ENCODE results near the gene MGLL.

MGLL gene

DNA sequence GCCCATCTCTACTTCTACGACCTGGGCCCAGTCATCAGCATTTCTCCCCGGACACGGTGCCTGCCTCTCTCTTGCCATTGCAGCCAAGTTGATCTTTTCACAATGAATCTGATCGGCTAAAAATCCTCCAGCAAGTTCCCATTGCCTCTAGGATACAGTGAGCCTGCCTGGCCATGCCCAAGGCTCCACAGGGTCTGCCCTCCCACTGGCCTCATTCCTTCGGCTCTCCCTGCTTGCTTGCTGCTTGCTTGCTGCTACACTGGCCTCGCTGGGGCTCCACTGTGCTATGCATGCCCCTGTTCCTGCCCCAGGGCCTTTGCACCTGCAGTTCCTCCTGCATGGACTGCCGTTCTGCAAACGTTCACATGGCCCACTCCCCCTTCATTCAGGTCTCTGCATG, 147.5 kb downstream of the MGLL start:
- DNase-seq (ENCODE audit: low read depth) = no peak
- TF ChIP-seq, protein P1, sequence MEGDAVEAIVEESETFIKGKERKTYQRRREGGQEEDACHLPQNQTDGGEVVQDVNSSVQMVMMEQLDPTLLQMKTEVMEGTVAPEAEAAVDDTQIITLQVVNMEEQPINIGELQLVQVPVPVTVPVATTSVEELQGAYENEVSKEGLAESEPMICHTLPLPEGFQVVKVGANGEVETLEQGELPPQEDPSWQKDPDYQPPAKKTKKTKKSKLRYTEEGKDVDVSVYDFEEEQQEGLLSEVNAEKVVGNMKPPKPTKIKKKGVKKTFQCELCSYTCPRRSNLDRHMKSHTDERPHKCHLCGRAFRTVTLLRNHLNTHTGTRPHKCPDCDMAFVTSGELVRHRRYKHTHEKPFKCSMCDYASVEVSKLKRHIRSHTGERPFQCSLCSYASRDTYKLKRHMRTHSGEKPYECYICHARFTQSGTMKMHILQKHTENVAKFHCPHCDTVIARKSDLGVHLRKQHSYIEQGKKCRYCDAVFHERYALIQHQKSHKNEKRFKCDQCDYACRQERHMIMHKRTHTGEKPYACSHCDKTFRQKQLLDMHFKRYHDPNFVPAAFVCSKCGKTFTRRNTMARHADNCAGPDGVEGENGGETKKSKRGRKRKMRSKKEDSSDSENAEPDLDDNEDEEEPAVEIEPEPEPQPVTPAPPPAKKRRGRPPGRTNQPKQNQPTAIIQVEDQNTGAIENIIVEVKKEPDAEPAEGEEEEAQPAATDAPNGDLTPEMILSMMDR (IDR thresholded peaks at IDR 0.05; ENCODE audit: control insufficient read depth, extremely low read depth, insufficient read depth) = no peak
- no peak overlapping the region for H3K4me3 ChIP-seq (ENCODE audit: low read depth, low read length)

DNA sequence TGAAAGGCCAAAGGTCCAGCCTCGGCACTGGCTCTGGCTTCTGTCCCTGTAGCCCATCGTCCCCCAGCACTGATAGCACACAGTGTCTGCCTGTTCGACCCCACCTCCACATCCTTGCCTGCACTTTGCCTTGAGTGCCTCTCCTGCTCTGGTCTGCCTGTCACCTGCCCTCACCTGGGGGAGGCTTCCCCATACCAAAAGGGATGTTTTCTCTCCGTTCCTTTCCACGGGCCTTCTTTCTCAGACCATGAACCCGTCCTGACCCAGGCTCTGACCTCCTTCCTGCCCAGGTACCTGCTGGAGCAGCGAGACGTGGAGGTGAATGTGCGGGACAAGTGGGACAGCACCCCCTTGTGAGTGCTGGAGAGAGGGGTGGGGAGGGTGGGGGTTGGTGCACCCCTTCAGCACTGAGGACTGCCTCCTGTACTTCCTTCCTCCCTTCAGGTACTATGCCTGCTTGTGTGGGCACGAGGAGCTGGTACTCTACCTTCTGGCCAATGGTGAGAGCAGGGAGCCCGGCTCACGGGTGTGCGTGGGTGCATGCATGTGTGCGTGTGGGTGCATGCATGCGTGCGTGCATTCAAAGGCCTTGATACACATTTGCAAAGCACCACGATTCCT, 148.1 kb downstream of the MGLL start:
- H3K4me3 ChIP-seq (ENCODE audit: low read depth, low read length) = no peak overlapping the region
- no peak for DNase-seq (ENCODE audit: low read depth)
- TF ChIP-seq, protein P1 (IDR thresholded peaks at IDR 0.05; ENCODE audit: control insufficient read depth, extremely low read depth, insufficient read depth) = no peak

DNA sequence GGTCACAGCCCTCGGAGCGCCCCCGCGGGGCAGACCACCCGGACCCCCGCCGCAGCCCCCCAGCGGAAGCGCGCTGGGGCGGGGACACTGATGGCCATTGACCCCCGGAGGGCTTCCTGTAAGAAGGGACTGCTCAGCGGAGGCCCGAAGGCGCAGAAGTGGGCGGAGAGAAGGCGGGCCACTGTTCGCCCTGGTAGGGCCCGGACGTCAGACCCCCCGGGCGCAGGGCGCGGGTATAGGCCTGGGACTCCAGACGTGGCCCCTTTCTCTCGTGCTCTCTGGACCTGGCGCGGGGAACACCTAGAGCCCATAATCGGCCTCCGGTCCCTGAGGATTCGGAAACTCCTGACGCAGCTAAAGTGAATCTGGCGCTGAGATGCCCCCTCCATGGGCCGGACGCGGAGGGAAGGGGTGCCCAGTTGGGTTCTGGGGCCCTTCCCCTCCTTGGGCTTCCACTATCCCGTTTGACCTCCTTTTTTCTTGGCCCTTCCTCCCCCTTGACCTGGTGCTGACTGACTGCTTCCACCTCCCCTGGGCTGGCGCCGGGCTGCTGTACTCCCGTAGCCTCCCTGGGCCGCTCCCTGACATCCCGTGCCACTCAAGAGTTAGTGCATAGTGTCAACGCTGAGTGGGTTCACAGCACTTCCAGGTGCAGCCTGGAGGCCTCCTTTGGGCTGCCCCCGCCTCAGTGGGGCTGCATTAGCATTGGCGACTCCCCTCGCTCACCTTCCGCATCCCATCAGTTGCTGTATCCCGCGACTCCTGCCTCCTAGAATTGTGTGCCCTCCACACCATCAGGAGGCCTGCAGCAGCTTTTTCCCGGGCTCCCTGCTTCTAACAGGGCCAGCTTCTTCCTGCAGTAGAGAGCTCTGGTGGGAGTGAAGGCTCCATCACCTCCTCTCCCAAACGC, 148.9 kb downstream of the MGLL start:
- H3K4me3 ChIP-seq (ENCODE audit: low read depth, low read length) = peak overlapping the region; percentile 64
- DNase-seq (ENCODE audit: low read depth) = no peak
- TF ChIP-seq, protein P1 (IDR thresholded peaks at IDR 0.05; ENCODE audit: control insufficient read depth, extremely low read depth, insufficient read depth) = no peak

DNA sequence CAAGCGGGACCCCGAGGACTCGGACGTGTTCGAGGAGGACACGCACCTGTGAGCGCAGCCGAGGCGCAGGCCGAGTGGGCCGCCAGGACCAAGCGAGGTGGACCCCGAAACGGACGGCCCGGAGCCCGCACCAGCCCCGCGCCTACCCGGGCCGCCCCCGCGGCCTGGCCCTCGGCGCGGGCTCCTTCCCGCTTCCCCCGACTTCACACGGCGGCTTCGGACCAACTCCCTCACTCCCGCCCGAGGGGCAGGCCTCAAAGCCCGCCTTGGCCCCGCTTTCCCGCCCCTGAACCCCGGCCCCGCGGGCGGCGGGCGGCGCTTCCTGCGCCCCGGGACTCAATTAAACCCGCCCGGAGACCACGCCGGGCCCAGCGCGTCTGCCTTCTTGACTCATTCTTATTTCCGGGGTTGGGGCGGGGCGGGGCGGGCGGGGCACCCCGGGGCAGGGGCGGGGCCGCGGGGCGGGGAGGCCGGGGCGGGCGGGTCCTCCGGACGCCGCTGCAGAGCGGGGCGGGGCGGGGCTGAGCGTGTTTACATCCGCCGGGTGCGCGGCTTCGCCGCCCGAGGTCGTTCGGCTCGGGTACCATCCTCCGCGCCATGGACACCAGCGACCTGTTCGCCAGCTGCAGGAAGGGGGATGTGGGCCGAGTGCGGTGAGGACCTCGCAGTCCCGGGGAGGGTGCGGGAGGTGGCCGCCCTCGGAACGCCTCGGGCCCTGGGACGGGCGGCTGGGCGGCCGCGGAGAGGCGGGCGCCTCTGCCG, 149.7 kb downstream of the MGLL start, which contains the start of gene ABTB1:
ABTB1 (plus strand) TSS at position 524 of the 762 bp plus-strand sequence; CDS start at position 598, 74 bp downstream.
- H3K4me3 ChIP-seq (ENCODE audit: low read depth, low read length) = peak within 1 kb of the TSS; percentile 64
- TF ChIP-seq, protein P1 (IDR thresholded peaks at IDR 0.05; ENCODE audit: control insufficient read depth, extremely low read depth, insufficient read depth) = no peak
- no peak for DNase-seq (ENCODE audit: low read depth)

DNA sequence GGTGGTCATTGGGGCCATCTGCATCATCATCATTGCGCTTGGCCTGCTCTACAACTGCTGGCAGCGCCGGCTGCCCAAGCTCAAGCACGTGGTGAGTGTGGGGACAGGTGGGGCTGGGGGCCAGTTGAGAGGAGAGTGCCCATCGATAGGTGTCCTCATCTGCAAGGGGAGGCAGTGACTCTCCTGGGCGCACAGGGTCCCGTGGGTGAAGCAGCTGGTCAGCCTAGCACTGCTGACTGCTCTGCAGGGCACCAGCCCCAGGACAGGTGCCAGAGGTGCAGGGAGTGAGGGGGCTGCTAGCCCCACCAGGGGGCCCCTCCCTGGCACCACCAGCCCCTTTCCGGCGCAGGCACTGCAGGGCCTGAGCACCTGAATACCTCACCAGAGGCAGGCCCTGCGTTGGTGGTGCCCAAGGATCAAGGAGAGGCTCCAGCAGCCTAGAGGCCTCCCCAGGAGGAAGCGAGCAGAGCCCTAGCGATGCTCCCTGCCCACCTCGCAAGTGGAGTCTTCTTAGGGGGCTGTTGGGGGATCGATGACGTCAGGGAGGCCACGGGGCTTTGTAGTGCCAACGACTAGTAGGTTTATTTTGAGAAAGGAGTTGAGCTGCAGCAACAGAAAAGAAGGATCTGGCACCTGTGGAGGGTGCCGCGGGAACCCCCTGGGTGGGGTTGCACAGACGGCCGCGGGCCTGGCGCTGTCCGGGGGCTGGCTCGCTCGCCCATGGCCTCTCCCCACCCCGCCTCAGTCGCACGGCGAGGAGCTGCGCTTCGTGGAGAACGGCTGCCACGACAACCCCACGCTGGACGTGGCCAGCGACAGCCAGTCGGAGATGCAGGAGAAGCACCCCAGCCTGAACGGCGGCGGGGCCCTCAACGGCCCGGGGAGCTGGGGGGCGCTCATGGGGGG, 150.5 kb downstream of the MGLL start:
- DNase-seq (ENCODE audit: low read depth) = no peak
- TF ChIP-seq, protein P1 (IDR thresholded peaks at IDR 0.05; ENCODE audit: control insufficient read depth, extremely low read depth, insufficient read depth) = no peak

More for the DNA sequence above, 150.5 kb downstream of the MGLL start:
- H3K4me3 ChIP-seq (ENCODE audit: low read depth, low read length) = peak overlapping the region; percentile 64

Data from LNCaP clone FGC (cell line).